Measurements from ENCODE around the gene ERLIN1. TPM values are rescaled to one million over a fixed set of nuclear protein-coding genes. Genes with fewer than 3 reads are reported as not detected.

ERLIN1 gene
- total RNA-seq, 1 donor from 2014 or later, result 35.7 TPM

DNA sequence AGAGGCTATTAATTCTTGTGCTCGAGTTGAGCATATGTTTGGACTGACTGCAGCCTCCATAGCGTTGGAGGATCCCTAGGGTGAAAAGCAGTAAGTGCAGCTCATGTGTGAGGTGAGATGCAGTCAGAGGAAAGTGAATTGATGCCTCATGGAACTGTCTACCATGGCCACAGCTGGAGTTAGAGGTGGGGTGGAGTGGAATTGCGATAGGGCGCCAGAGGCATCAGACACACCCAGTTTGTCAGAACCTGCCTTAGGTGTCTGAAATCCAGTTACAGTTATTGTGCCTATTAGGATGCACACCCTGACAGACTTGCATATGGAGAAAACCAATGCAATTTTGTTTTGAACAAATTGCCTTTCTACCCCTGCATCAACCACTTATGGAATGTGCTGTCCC, 39.4 kb downstream of the ERLIN1 start:
- peaks cover 5% of the 10 kb centered on the region for H3K4me1 Mint-ChIP-seq
- H3K9me3 ChIP-seq (ENCODE audit: low read depth), result no peaks in the 10 kb centered on the region
- H4K20me1 ChIP-seq (ENCODE audit: low read depth), result peaks cover 5% of the 10 kb centered on the region
- H3K79me2 ChIP-seq (ENCODE audit: low read depth), result no peaks in the 10 kb centered on the region
- H3K27ac Mint-ChIP-seq, result no peak overlapping the region
- H3K4me2 ChIP-seq, result no peak overlapping the region
- H3K36me3 ChIP-seq, result no peaks in the 10 kb centered on the region
- TF ChIP-seq EZH2 (IDR thresholded peaks at IDR 0.05), result no peak
- TF ChIP-seq EZH2phosphoT487 (IDR thresholded peaks at IDR 0.05), result no peak
- TF ChIP-seq, protein P1, sequence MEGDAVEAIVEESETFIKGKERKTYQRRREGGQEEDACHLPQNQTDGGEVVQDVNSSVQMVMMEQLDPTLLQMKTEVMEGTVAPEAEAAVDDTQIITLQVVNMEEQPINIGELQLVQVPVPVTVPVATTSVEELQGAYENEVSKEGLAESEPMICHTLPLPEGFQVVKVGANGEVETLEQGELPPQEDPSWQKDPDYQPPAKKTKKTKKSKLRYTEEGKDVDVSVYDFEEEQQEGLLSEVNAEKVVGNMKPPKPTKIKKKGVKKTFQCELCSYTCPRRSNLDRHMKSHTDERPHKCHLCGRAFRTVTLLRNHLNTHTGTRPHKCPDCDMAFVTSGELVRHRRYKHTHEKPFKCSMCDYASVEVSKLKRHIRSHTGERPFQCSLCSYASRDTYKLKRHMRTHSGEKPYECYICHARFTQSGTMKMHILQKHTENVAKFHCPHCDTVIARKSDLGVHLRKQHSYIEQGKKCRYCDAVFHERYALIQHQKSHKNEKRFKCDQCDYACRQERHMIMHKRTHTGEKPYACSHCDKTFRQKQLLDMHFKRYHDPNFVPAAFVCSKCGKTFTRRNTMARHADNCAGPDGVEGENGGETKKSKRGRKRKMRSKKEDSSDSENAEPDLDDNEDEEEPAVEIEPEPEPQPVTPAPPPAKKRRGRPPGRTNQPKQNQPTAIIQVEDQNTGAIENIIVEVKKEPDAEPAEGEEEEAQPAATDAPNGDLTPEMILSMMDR (IDR thresholded peaks at IDR 0.05), result no peak
- H3K9me3 Mint-ChIP-seq, result no peaks in the 10 kb centered on the region
- peaks cover 4% of the 10 kb centered on the region for H3F3A ChIP-seq (ENCODE audit: low read depth)
- H3K27me3 ChIP-seq, result no peaks in the 10 kb centered on the region
- no peak for DNase-seq (ENCODE audit: low spot score)
- peaks cover 6% of the 10 kb centered on the region for H3K27me3 Mint-ChIP-seq (ENCODE audit: insufficient read depth, low read depth)
- H3K36me3 Mint-ChIP-seq, result no peaks in the 10 kb centered on the region
- no peaks in the 10 kb centered on the region for H3K4me1 ChIP-seq
- no peak overlapping the region for H3K4me3 Mint-ChIP-seq
- H3K4me3 ChIP-seq, result no peak overlapping the region
- H2AFZ ChIP-seq (replicated peaks), result no peak overlapping the region
- H3K9ac ChIP-seq, result no peak overlapping the region
- H3K27ac ChIP-seq, result no peak overlapping the region

DNA sequence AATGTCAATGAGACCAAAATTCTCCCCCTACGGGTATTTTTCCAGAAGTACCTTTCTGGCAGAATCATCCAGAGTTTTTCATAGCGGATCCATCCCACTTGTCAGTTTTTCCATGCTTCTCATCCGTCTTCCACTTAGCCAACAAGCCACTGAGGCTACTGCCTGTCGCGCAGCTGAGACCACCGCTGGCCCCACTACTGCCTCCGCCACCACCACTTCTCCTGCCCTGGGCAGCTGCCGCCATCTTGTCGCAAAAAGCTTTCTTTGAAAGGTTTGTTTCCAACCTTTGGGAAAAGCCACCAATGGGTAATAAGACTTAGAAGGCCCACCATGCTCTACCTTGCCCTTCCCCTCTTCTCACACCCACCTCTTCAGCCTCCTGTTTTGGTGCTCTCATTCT, 42.1 kb downstream of the ERLIN1 start:
- H2AFZ ChIP-seq (replicated peaks), result no peak overlapping the region
- H3K4me3 Mint-ChIP-seq, result no peak overlapping the region
- H3K27me3 ChIP-seq, result no peaks in the 10 kb centered on the region
- H4K20me1 ChIP-seq (ENCODE audit: low read depth), result no peaks in the 10 kb centered on the region
- no peak overlapping the region for H3K4me3 ChIP-seq
- no peak for DNase-seq (ENCODE audit: low spot score)
- no peak overlapping the region for H3K9ac ChIP-seq
- no peaks in the 10 kb centered on the region for H3F3A ChIP-seq (ENCODE audit: low read depth)
- H3K9me3 ChIP-seq (ENCODE audit: low read depth), result no peaks in the 10 kb centered on the region
- TF ChIP-seq EZH2phosphoT487 (IDR thresholded peaks at IDR 0.05) (no peak), EZH2 (IDR thresholded peaks at IDR 0.05) (no peak)
- TF ChIP-seq, protein P1 (IDR thresholded peaks at IDR 0.05), result no peak
- no peaks in the 10 kb centered on the region for H3K4me1 ChIP-seq
- H3K4me1 Mint-ChIP-seq, result peaks cover 1% of the 10 kb centered on the region
- no peak overlapping the region for H3K27ac Mint-ChIP-seq
- H3K9me3 Mint-ChIP-seq, result no peaks in the 10 kb centered on the region
- peaks cover 8% of the 10 kb centered on the region for H3K27me3 Mint-ChIP-seq (ENCODE audit: insufficient read depth, low read depth)
- no peaks in the 10 kb centered on the region for H3K36me3 Mint-ChIP-seq
- H3K79me2 ChIP-seq (ENCODE audit: low read depth), result no peaks in the 10 kb centered on the region
- no peak overlapping the region for H3K27ac ChIP-seq
- no peaks in the 10 kb centered on the region for H3K36me3 ChIP-seq
- H3K4me2 ChIP-seq, result no peak overlapping the region

DNA sequence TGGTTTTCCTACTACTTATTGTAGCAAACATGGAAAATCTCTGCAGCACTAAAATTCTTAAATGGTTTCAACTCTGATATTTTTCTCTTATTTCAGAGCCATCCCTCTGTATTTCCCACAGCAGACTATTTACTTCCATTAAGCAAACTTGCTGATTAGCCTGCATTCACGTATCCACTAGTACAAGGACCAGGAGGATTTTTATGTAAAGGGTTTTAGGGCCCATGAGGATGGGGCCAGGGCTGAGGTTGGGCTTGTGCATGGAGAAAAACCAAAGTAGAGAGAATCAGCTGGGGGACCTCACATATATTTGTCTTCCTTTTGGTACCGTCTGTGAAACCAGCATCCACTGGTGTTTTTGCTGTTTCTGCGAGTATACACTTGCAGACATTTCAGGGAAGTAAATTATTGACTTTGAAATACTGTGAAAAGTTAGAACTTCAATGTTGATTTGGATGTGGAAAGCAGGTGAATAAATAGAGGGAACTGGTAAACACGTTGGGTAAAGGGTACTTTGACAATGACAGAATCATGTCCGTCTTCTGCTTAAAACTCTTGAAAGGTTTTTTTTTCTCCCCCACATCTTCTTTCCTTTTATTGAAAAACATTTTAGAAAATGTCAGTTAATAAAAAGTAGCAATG, 44.3 kb downstream of the ERLIN1 start:
- Histone ChIP-seq H3K4me1 (no peaks in the 10 kb centered on the region), H4K20me1 (ENCODE audit: low read depth) (no peaks in the 10 kb centered on the region), H3F3A (ENCODE audit: low read depth) (no peaks in the 10 kb centered on the region), H3K27ac (no peak overlapping the region), H3K36me3 (no peaks in the 10 kb centered on the region), H3K79me2 (ENCODE audit: low read depth) (no peaks in the 10 kb centered on the region), H3K27me3 (no peaks in the 10 kb centered on the region), H3K9me3 (ENCODE audit: low read depth) (no peaks in the 10 kb centered on the region), H3K4me2 (no peak overlapping the region), H3K4me3 (no peak overlapping the region), H2AFZ (replicated peaks) (no peak overlapping the region), H3K9ac (no peak overlapping the region)
- Mint-ChIP-seq H3K36me3 (no peaks in the 10 kb centered on the region), H3K4me3 (no peak overlapping the region), H3K27me3 (ENCODE audit: insufficient read depth, low read depth) (peaks cover 8% of the 10 kb centered on the region), H3K9me3 (no peaks in the 10 kb centered on the region), H3K4me1 (no peaks in the 10 kb centered on the region), H3K27ac (no peak overlapping the region)
- TF ChIP-seq, protein P1 (IDR thresholded peaks at IDR 0.05), result no peak
- TF ChIP-seq EZH2 (IDR thresholded peaks at IDR 0.05), result no peak
- DNase-seq (ENCODE audit: low spot score), result no peak

All from neural progenitor cell (in vitro differentiated cells).